ENCODE data around the gene KIAA0513. TPM values are rescaled to one million over a fixed set of nuclear protein-coding genes. Genes with fewer than 3 reads are reported as not detected.

KIAA0513 gene
- total RNA-seq, 1 experiment from 2014 or later: 7.8 TPM

GRCh38 chr16:85085721-85086120 lies 58.1 kb downstream of the KIAA0513 start:
- H3K9me3 Mint-ChIP-seq: no peaks in the 10 kb centered on the region
- peaks cover 48% of the 10 kb centered on the region for H3K4me1 Mint-ChIP-seq

More at GRCh38 chr16:85085721-85086120, 58.1 kb downstream of the KIAA0513 start:
- H3K36me3 Mint-ChIP-seq: no peaks in the 10 kb centered on the region
- CTCF ChIA-PET: interaction anchor here (0.7 to 2.9 kb wide), 8 partner anchors 10 to 134 kb away, joined by 3 to 38 read pairs (median 12); no protein-coding TSS in a partner anchor
- POLR2A ChIA-PET: no interaction called here
- no peak for DNase-seq (ENCODE audit: low spot score)
- peaks cover 61% of the 10 kb centered on the region for H3K27me3 Mint-ChIP-seq (ENCODE audit: low read depth)
- TF ChIP-seq, protein P1, sequence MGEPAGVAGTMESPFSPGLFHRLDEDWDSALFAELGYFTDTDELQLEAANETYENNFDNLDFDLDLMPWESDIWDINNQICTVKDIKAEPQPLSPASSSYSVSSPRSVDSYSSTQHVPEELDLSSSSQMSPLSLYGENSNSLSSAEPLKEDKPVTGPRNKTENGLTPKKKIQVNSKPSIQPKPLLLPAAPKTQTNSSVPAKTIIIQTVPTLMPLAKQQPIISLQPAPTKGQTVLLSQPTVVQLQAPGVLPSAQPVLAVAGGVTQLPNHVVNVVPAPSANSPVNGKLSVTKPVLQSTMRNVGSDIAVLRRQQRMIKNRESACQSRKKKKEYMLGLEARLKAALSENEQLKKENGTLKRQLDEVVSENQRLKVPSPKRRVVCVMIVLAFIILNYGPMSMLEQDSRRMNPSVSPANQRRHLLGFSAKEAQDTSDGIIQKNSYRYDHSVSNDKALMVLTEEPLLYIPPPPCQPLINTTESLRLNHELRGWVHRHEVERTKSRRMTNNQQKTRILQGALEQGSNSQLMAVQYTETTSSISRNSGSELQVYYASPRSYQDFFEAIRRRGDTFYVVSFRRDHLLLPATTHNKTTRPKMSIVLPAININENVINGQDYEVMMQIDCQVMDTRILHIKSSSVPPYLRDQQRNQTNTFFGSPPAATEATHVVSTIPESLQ (CRISPR knock-in tag; IDR thresholded peaks at IDR 0.05): no peak
- TF ChIP-seq FOXJ3 (CRISPR knock-in tag; IDR thresholded peaks at IDR 0.05; ENCODE audit: borderline replicate concordance) (no peak), SP1 (CRISPR knock-in tag; conservative IDR thresholded peaks at IDR 0.05) (no peak), ZNF423 (CRISPR knock-in tag; IDR thresholded peaks at IDR 0.05) (no peak), MAX (CRISPR knock-in tag; IDR thresholded peaks at IDR 0.05) (no peak), ZNF416 (CRISPR knock-in tag; IDR thresholded peaks at IDR 0.05) (no peak), ATF1 (CRISPR knock-in tag; IDR thresholded peaks at IDR 0.05) (no peak), FOXP4 (CRISPR knock-in tag; IDR thresholded peaks at IDR 0.05) (no peak), FOXK1 (CRISPR knock-in tag; IDR thresholded peaks at IDR 0.05) (no peak), GABPB1 (CRISPR knock-in tag; IDR thresholded peaks at IDR 0.05) (no peak), NR3C1 (CRISPR knock-in tag; conservative IDR thresholded peaks at IDR 0.05; ENCODE audit: low read depth) (no peak), ZMAT4 (CRISPR knock-in tag; IDR thresholded peaks at IDR 0.05) (no peak), TP53 (CRISPR knock-in tag; IDR thresholded peaks at IDR 0.05) (no peak), GTF2I (CRISPR knock-in tag; conservative IDR thresholded peaks at IDR 0.05) (no peak), NFATC4 (CRISPR knock-in tag; IDR thresholded peaks at IDR 0.05) (no peak), SMAD4 (CRISPR knock-in tag; IDR thresholded peaks at IDR 0.05) (no peak)
- TF ChIP-seq, protein P2, sequence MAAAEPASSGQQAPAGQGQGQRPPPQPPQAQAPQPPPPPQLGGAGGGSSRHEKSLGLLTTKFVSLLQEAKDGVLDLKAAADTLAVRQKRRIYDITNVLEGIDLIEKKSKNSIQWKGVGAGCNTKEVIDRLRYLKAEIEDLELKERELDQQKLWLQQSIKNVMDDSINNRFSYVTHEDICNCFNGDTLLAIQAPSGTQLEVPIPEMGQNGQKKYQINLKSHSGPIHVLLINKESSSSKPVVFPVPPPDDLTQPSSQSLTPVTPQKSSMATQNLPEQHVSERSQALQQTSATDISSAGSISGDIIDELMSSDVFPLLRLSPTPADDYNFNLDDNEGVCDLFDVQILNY (CRISPR knock-in tag; IDR thresholded peaks at IDR 0.05): no peak
- TF ChIP-seq, protein P3, sequence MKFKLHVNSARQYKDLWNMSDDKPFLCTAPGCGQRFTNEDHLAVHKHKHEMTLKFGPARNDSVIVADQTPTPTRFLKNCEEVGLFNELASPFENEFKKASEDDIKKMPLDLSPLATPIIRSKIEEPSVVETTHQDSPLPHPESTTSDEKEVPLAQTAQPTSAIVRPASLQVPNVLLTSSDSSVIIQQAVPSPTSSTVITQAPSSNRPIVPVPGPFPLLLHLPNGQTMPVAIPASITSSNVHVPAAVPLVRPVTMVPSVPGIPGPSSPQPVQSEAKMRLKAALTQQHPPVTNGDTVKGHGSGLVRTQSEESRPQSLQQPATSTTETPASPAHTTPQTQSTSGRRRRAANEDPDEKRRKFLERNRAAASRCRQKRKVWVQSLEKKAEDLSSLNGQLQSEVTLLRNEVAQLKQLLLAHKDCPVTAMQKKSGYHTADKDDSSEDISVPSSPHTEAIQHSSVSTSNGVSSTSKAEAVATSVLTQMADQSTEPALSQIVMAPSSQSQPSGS (CRISPR knock-in tag; IDR thresholded peaks at IDR 0.05; ENCODE audit: borderline replicate concordance, low read depth): no peak
- TF ChIP-seq, protein P4, sequence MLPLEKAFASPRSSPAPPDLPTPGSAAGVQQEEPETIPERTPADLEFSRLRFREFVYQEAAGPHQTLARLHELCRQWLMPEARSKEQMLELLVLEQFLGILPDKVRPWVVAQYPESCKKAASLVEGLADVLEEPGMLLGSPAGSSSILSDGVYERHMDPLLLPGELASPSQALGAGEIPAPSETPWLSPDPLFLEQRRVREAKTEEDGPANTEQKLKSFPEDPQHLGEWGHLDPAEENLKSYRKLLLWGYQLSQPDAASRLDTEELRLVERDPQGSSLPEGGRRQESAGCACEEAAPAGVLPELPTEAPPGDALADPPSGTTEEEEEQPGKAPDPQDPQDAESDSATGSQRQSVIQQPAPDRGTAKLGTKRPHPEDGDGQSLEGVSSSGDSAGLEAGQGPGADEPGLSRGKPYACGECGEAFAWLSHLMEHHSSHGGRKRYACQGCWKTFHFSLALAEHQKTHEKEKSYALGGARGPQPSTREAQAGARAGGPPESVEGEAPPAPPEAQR (CRISPR knock-in tag; IDR thresholded peaks at IDR 0.05): no peak
- TF ChIP-seq, protein P5, sequence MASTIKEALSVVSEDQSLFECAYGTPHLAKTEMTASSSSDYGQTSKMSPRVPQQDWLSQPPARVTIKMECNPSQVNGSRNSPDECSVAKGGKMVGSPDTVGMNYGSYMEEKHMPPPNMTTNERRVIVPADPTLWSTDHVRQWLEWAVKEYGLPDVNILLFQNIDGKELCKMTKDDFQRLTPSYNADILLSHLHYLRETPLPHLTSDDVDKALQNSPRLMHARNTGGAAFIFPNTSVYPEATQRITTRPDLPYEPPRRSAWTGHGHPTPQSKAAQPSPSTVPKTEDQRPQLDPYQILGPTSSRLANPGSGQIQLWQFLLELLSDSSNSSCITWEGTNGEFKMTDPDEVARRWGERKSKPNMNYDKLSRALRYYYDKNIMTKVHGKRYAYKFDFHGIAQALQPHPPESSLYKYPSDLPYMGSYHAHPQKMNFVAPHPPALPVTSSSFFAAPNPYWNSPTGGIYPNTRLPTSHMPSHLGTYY (CRISPR knock-in tag; IDR thresholded peaks at IDR 0.05): no peak
- no peak overlapping the region for H3K4me3 Mint-ChIP-seq
- no peak overlapping the region for H3K27ac Mint-ChIP-seq
- ATAC-seq: no peak

Measured in WTC11 (cell line).